K562 (cell line): ENCODE results near the gene SERPINH1. TPM values are rescaled to one million over a fixed set of nuclear protein-coding genes. Genes with fewer than 3 reads are reported as not detected.

ENCODE experiments used
- ATAC-seq: fragments of 200-7000 bp; cut with Tn5 transposase; 3 replicates; pipeline ENCODE4 v1.9.1; 2020; ENCODE audit warnings: moderate library complexity
- BruUV-seq: library from RNA; stranded (reverse); fragments of 400-500 nt; replicated peaks from 2 replicates; lab custom pipeline; 2021; lab: Mats Ljungman, UMichigan
- CTCF ChIA-PET: fragments of 300-600 bp; formaldehyde crosslinking; extraction: SDS; loops from one replicate; lab custom pipeline; 2021; ENCODE audit warnings: low intra/inter-chr PET ratio; lab: Yijun Ruan, JAX
- POLR2A ChIA-PET: fragments of 300-600, 350-650 bp; sonication (Branson Sonifier 250); formaldehyde crosslinking; extraction: SDS; loops from one replicate; lab custom pipeline; 2021; ENCODE audit warnings: antibody characterized with exemption, inconsistent platforms; lab: Yijun Ruan, JAX
- DNase-seq, 4 experiments: peaks; one replicate each; pipeline versions ENCODE4 v3.0.0 to v3.0.0-alpha.2; 2011 to 2018; ENCODE audit warnings: low spot score in 3 of 4, mixed read lengths in 3 of 4; ENCODE audit errors: extremely low read depth in 1 of 4
- FAIRE-seq: peaks from 2 replicates; lab custom pipeline; 2011; peaks lifted over from hg19 to GRCh38; lab: Jason Lieb, UNC
- H2AFZ ChIP-seq: 2 replicates; pipeline ENCODE4 v1.6.0; 2011; ENCODE audit warnings: low read depth, low read length, control low read depth, inconsistent platforms
- H3K27ac ChIP-seq: fragments of 200-600 bp; 3 replicates; pipeline ENCODE4 v1.8.0; 2011; ENCODE audit warnings: low read depth, mild to moderate bottlenecking, control low read depth, inconsistent platforms, low read length, moderate library complexity, mixed read lengths; ENCODE audit errors: extremely low read depth
- H3K27me3 ChIP-seq, 2 experiments: fragments of 300-600 bp in 1 of 2; 2 replicates in 1 of 2; 3 replicates in 1 of 2; pipeline versions ENCODE4 v1.6.0 to v1.8.0; 2011; ENCODE audit warnings: inconsistent platforms in 2 of 2, low read length in 2 of 2, mild to moderate bottlenecking in 1 of 2, mixed read lengths in 1 of 2, moderate library complexity in 1 of 2; ENCODE audit not compliant: control insufficient read depth in 2 of 2, insufficient read depth in 2 of 2
- H3K36me3 ChIP-seq: fragments of 300-600 bp; 3 replicates; pipeline ENCODE4 v1.8.0; 2011; ENCODE audit warnings: mild to moderate bottlenecking, low read length, inconsistent platforms; ENCODE audit not compliant: control insufficient read depth, insufficient read depth
- H3K4me1 ChIP-seq, 2 experiments: fragments of 200-600 bp in 1 of 2; replicated peaks in 1 of 2; 2 replicates in 1 of 2; 3 replicates in 1 of 2; pipeline versions ENCODE4 v1.5.1 to v1.8.0; 2011; ENCODE audit warnings: inconsistent platforms in 2 of 2, low read length in 2 of 2, mild to moderate bottlenecking in 1 of 2, mixed read lengths in 1 of 2, moderate library complexity in 1 of 2; ENCODE audit not compliant: control insufficient read depth in 2 of 2, insufficient read depth in 2 of 2
- H3K4me2 ChIP-seq: 2 replicates; pipeline ENCODE4 v1.6.1; 2011; ENCODE audit warnings: low read length, control low read depth, inconsistent platforms, mixed read lengths; ENCODE audit not compliant: insufficient read depth
- H3K4me3 ChIP-seq: fragments of 200-600 bp; sonication (generic), shearing (Covaris generic); 2 replicates; pipeline ENCODE4 v1.5.1; 2016; ENCODE audit warnings: control low read depth, inconsistent platforms
- H3K79me2 ChIP-seq: fragments of 200-600 bp; 3 replicates; pipeline ENCODE4 v1.8.0; 2011; ENCODE audit warnings: low read length, inconsistent platforms; ENCODE audit not compliant: control insufficient read depth, insufficient read depth
- H3K9ac ChIP-seq, 2 experiments: 2 replicates each; pipeline versions ENCODE4 v1.6.0 to v1.6.1; 2011; ENCODE audit warnings: low read depth in 2 of 2, low read length in 2 of 2, control low read depth in 1 of 2, inconsistent platforms in 1 of 2, mild to moderate bottlenecking in 1 of 2, mixed read lengths in 1 of 2; ENCODE audit not compliant: insufficient read depth in 1 of 2
- H3K9me1 ChIP-seq: one replicate; pipeline ENCODE4 v1.6.0; 2011; ENCODE audit warnings: inconsistent platforms, mild to moderate bottlenecking, low read length, moderate library complexity; ENCODE audit not compliant: control insufficient read depth, insufficient read depth
- H3K9me3 ChIP-seq: replicated peaks from 2 replicates; pipeline ENCODE4 v1.5.1; 2011; ENCODE audit warnings: low read depth, low read length, inconsistent platforms; ENCODE audit not compliant: control insufficient read depth, insufficient read depth
- H4K20me1 ChIP-seq: replicated peaks from 2 replicates; pipeline ENCODE4 v1.6.1; 2011; ENCODE audit warnings: low read length, inconsistent platforms, mixed read lengths; ENCODE audit not compliant: control insufficient read depth, insufficient read depth
- EP300 ChIP-seq: IDR thresholded peaks from 2 replicates; pipeline ENCODE4 v1.6.1; 2012; ENCODE audit warnings: low read length, improper control_type of control experiment
- EP400 ChIP-seq: fragments of 450-650 bp; IDR thresholded peaks from 2 replicates; pipeline ENCODE4 v1.6.1; 2017; ENCODE audit warnings: antibody characterized with exemption, mild to moderate bottlenecking, moderate library complexity
- ESRRA ChIP-seq: fragments of 450-650 bp; IDR thresholded peaks from 2 replicates; pipeline ENCODE4 v1.6.1; 2014; ENCODE audit warnings: low read depth, mild to moderate bottlenecking, moderate library complexity, borderline replicate concordance
- GABPB2 ChIP-seq: fragments of 250-450 bp; sonication (Bioruptor Pico); conservative IDR thresholded peaks from 2 replicates; pipeline ENCODE4 v1.5.1; 2021; ENCODE audit warnings: mild to moderate bottlenecking
- ILK ChIP-seq: fragments of 450-650 bp; IDR thresholded peaks from 2 replicates; pipeline ENCODE4 v1.6.1; 2016; ENCODE audit warnings: missing genetic modification characterization, low read depth, mild to moderate bottlenecking, missing compliant biosample characterization, moderate library complexity, borderline replicate concordance
- JUND ChIP-seq, 2 experiments: IDR thresholded peaks; 2 replicates in 1 of 2; 3 replicates in 1 of 2; pipeline ENCODE4 v1.6.1; 2011; ENCODE audit warnings: borderline replicate concordance in 2 of 2, low read depth in 2 of 2, low read length in 2 of 2, improper control_type of control experiment in 1 of 2, missing biosample characterization in 1 of 2, missing genetic modification characterization in 1 of 2, missing genetic modification reagents in 1 of 2
- KLF1 ChIP-seq: fragments of 450-650 bp; IDR thresholded peaks from 2 replicates; pipeline ENCODE4 v1.6.1; 2016; ENCODE audit warnings: missing genetic modification characterization, missing compliant biosample characterization
- RB1 ChIP-seq: fragments of 450-650 bp; IDR thresholded peaks from 2 replicates; pipeline ENCODE4 v1.6.1; 2017; ENCODE audit warnings: low read depth, mild to moderate bottlenecking
- SIN3B ChIP-seq: fragments of 450-650 bp; IDR thresholded peaks from 2 replicates; pipeline ENCODE4 v1.6.1; 2017; ENCODE audit warnings: low read depth, mild to moderate bottlenecking, moderate library complexity
- TAF7 ChIP-seq: fragments of 450-650 bp; IDR thresholded peaks from 2 replicates; pipeline ENCODE4 v1.6.1; 2016; ENCODE audit warnings: missing genetic modification characterization, missing compliant biosample characterization
- TGIF2 ChIP-seq: sonication (generic); formaldehyde crosslinking; IDR thresholded peaks from 2 replicates; pipeline ENCODE4 v1.8.1; 2022; ENCODE audit warnings: mild to moderate bottlenecking, missing genetic modification reagents, moderate library complexity
- XRCC3 ChIP-seq: fragments of 450-650 bp; IDR thresholded peaks from 2 replicates; pipeline ENCODE4 v1.6.1; 2017; ENCODE audit warnings: mild to moderate bottlenecking, moderate library complexity
- XRCC5 ChIP-seq: fragments of 200-400 bp; formaldehyde crosslinking; IDR thresholded peaks from 2 replicates; pipeline ENCODE4 v1.6.1; 2017; ENCODE audit warnings: low read depth, mild to moderate bottlenecking, low read length
- ZBTB7A ChIP-seq: IDR thresholded peaks from 2 replicates; pipeline ENCODE4 v1.6.1; 2011; ENCODE audit warnings: low read depth, mild to moderate bottlenecking, low read length, moderate library complexity, borderline replicate concordance; ENCODE audit not compliant: control insufficient read depth
- ZNF280B ChIP-seq: fragments of 250-450 bp; sonication (Bioruptor Pico); IDR thresholded peaks from 2 replicates; pipeline ENCODE4 v1.5.1; 2021; ENCODE audit warnings: mild to moderate bottlenecking
- WGBS: fragments of 100-300 bp; shearing (Covaris generic); methylation state at CpG from one replicate; pipeline ENCODE4 v1.1.6; 2016; ENCODE audit warnings: low coverage, mixed read lengths; ENCODE audit not compliant: insufficient coverage; ENCODE audit errors: missing lambda C conversion rate; 5-methylcytosine and 5-hydroxymethylcytosine counted together
- in situ Hi-C: fragments of 300-500 bp; cut with MboI; formaldehyde crosslinking; loops from 4 replicates; pipeline ENCODE4 v1.15.0; 2018; ENCODE audit warnings: inconsistent platforms, mixed read lengths
- intact Hi-C: fragments of 100-400 bp; cut with micrococcal nuclease; formaldehyde crosslinking; loops from 2 replicates; pipeline ENCODE4 v1.14.2; 2022
- polyA plus RNA-seq, 8 experiments: library from polyadenylated mRNA; depleted of rRNA in 4 of 8; stranded (reverse) in 5 of 8; unstranded in 3 of 8; fragments of >200 nt; fragmentation: Nextera tagmentation in 2 of 8; fragmentation: Illumina TruSeq in 1 of 8; extraction: Ambion mirVana in 2 of 8; extraction: Trizol in 1 of 8; gene quantifications; 2 replicates each; pipeline versions ENCODE4 v1.2.1 to v1.2.3, GENCODE V29; 2011 to 2014; ENCODE audit warnings: inconsistent platforms in 1 of 8, missing spikeins in 1 of 8
- total RNA-seq, 7 experiments: library from RNA; depleted of rRNA in 6 of 7; stranded (reverse); fragments of >200 nt in 6 of 7; fragmentation: Illumina TruSeq in 2 of 7; extraction: Trizol in 2 of 7; gene quantifications; 2 replicates each; pipeline versions ENCODE4 v1.2.1 to v1.2.3, GENCODE V29; 2011 to 2021; ENCODE audit warnings: low replicate concordance in 1 of 7
- TF ChIP-seq, protein P1 (sequence below): fragments of 450-650 bp; IDR thresholded peaks from 2 replicates; pipeline ENCODE4 v1.6.1; 2017; ENCODE audit warnings: antibody characterized with exemption, mild to moderate bottlenecking

Gene SERPINH1
- total and polyA plus RNA-seq, 9 of the 15 experiments (the other 6 are each of a cell fraction or from before 2014, with no cell fraction given), result 2.8 to 106 (median 67.9) TPM

DNA sequence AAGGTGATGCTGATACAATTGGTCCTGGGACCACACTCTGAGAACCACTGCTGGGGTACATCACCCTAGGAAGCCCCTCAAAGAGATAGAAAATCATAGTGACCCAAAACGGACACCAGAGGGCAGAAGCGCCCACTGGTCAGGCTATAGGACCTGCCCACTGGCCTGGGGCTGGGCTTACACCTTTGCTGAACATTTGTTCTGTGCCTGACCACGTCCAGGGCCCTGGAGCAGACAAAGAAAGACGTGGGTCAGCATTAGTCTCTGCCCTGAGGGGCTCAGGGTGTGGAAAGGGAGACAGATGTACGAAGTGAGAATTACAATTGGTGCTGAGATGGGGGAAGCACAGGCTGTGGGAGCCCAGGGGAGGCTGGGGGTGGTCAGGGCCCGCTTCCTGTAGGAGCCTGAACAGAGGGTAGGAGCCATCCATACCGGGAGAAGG lies 14.4 kb upstream of the SERPINH1 start:
- Histone ChIP-seq H3K4me2 (no peak overlapping the region), H3K9me1 (no peaks in the 10 kb centered on the region), H3K27me3 (no peaks in the 10 kb centered on the region), H3K36me3 (no peaks in the 10 kb centered on the region), H3K9me3 (no peaks in the 10 kb centered on the region), H3K4me1 (peaks cover 13 to 16% of the 10 kb centered on the region in 2 experiments; a peak in 4 of 5 replicates), H3K79me2 (no peaks in the 10 kb centered on the region), H3K27ac (no peak overlapping the region), H2AFZ (peak overlapping the region; percentile 74), H3K4me3 (no peak overlapping the region), H4K20me1 (no peaks in the 10 kb centered on the region), H3K9ac (peak overlapping the region in 1 of 2 experiments; percentile 62; a peak in 1 of 4 replicates)
- ATAC-seq (peak; percentile 93), FAIRE-seq (peak; percentile 89), DNase-seq (peak; percentile 82 to 91 (median 87))
- intact Hi-C loops (loop anchor here (1.0 to 5.0 kb wide), 4 partner anchors 17 to 221 kb away; partner anchors contain the start of gene DGAT2), in situ Hi-C loops (loop anchor here (5.0 kb wide), 1 partner anchor 35 kb away; no protein-coding TSS in a partner anchor)
- POLR2A ChIA-PET, result no interaction called here
- BruUV-seq, result no TSS peak
- CTCF ChIA-PET, result interaction anchor here (0.6 to 2.2 kb wide), 4 partner anchors 27 to 772 kb away, joined by 3 to 7 read pairs (median 4); no protein-coding TSS in a partner anchor
- whole genome bisulfite sequencing, result 21% methylated on average over 7 of the region's 7 CpGs
- TF ChIP-seq TGIF2, result no peak
- TF ChIP-seq, protein P1, sequence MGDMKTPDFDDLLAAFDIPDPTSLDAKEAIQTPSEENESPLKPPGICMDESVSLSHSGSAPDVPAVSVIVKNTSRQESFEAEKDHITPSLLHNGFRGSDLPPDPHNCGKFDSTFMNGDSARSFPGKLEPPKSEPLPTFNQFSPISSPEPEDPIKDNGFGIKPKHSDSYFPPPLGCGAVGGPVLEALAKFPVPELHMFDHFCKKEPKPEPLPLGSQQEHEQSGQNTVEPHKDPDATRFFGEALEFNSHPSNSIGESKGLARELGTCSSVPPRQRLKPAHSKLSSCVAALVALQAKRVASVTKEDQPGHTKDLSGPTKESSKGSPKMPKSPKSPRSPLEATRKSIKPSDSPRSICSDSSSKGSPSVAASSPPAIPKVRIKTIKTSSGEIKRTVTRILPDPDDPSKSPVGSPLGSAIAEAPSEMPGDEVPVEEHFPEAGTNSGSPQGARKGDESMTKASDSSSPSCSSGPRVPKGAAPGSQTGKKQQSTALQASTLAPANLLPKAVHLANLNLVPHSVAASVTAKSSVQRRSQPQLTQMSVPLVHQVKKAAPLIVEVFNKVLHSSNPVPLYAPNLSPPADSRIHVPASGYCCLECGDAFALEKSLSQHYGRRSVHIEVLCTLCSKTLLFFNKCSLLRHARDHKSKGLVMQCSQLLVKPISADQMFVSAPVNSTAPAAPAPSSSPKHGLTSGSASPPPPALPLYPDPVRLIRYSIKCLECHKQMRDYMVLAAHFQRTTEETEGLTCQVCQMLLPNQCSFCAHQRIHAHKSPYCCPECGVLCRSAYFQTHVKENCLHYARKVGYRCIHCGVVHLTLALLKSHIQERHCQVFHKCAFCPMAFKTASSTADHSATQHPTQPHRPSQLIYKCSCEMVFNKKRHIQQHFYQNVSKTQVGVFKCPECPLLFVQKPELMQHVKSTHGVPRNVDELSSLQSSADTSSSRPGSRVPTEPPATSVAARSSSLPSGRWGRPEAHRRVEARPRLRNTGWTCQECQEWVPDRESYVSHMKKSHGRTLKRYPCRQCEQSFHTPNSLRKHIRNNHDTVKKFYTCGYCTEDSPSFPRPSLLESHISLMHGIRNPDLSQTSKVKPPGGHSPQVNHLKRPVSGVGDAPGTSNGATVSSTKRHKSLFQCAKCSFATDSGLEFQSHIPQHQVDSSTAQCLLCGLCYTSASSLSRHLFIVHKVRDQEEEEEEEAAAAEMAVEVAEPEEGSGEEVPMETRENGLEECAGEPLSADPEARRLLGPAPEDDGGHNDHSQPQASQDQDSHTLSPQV, result peak; percentile 80; the same call in 1 of the 2 replicates
- peak; percentile 14; the same call in 1 of the 2 replicates for TF ChIP-seq EP300
- no peak for TF ChIP-seq ILK (tag)
- TF ChIP-seq ZNF280B, result no peak
- TF ChIP-seq XRCC5, result 0 out of 2 replicates have a peak, but pooled peaks have one; percentile 43
- peak; percentile 35; the same call in 1 of the 2 replicates for TF ChIP-seq SIN3B
- peak; percentile 20; the same call in 1 of the 2 replicates for TF ChIP-seq EP400
- peak; percentile 78 for TF ChIP-seq ZBTB7A
- TF ChIP-seq ESRRA, result 0 out of 2 replicates have a peak, but pooled peaks have one; percentile 25
- no peak for TF ChIP-seq GABPB2 (CRISPR knock-in tag)
- TF ChIP-seq TAF7, result no peak
- no peak for TF ChIP-seq XRCC3
- TF ChIP-seq JUND (IDR thresholded peaks at IDR 0.05; ENCODE audit: borderline replicate concordance, low read depth, low read length), result peak; percentile 18; the same call in 1 of the 2 replicates
- TF ChIP-seq JUND (tag; IDR thresholded peaks at IDR 0.05; ENCODE audit: borderline replicate concordance, low read depth, low read length), result no peak
- peak; percentile 41; the same call in 1 of the 2 replicates for TF ChIP-seq RB1
- TF ChIP-seq KLF1 (tag), result no peak
